Hepatocyte (in vitro differentiated cells): ENCODE data around the gene CCNF.

Experiments used
- CTCF ChIP-seq: fragments of 200-600 bp; sonication (generic); IDR thresholded peaks from 2 replicates; pipeline ENCODE4 v1.5.1; 2016; ENCODE audit warnings: antibody characterized with exemption, mild to moderate bottlenecking; ENCODE audit not compliant: poor library complexity
- EZH2 ChIP-seq: fragments of 200-600 bp; sonication (generic); IDR thresholded peaks from 2 replicates; pipeline ENCODE4 v1.6.1; 2016; ENCODE audit warnings: antibody characterized with exemption, mild to moderate bottlenecking, borderline replicate concordance
- EZH2phosphoT487 ChIP-seq: fragments of 200-600 bp; sonication (generic); IDR thresholded peaks from one replicate; pipeline ENCODE4 v1.6.1; 2018; ENCODE audit warnings: antibody characterized with exemption, mild to moderate bottlenecking, low read depth, moderate library complexity; ENCODE audit not compliant: unreplicated experiment, severe bottlenecking

- TF ChIP-seq CTCF (no peak), EZH2 (no peak), EZH2phosphoT487 (no peak)
Observed at GRCh38 chr16:2451851-2452320, 22.6 kb downstream of the CCNF start.
